GM13977 (cell line): Measurements from ENCODE around the gene WWOX.

Experiments
- DNase-seq: peaks from one replicate; pipeline ENCODE4 v3.0.0; 2012; ENCODE audit warnings: low spot score
- CTCF ChIP-seq: IDR thresholded peaks from 2 replicates; pipeline ENCODE4 v1.5.1; 2012; ENCODE audit warnings: mild to moderate bottlenecking, control low read depth; ENCODE audit not compliant: insufficient read depth; ENCODE audit errors: extremely low read depth, missing control alignments
- in situ Hi-C: fragments of 300-500 bp; cut with MboI; formaldehyde crosslinking; loops from one replicate; pipeline ENCODE4 v1.12.0; 2022; ENCODE audit warnings: low sequenced_read_pairs, low pct_unique_long_range_greater_than_20kb, mixed read lengths, inconsistent platforms; ENCODE audit not compliant: unreplicated experiment

The WWOX gene

GRCh38 chr16:78589331-78589730 is 489.9 kb downstream of the WWOX start:
- in situ Hi-C loops, result no loop called here
- no peak for TF ChIP-seq CTCF
- no peak for DNase-seq

GRCh38 chr16:78591682-78592103 is 492.2 kb downstream of the WWOX start:
- in situ Hi-C loops, result no loop called here
- DNase-seq, result no peak
- no peak for TF ChIP-seq CTCF

- in situ Hi-C loops, result no loop called here
Observed at GRCh38 chr16:78592111-78592510, 492.7 kb downstream of the WWOX start.

GRCh38 chr16:78593352-78593751 is 493.9 kb downstream of the WWOX start:
- in situ Hi-C loops, result no loop called here
- DNase-seq, result no peak
- no peak for TF ChIP-seq CTCF

More at GRCh38 chr16:78592111-78592510, 492.7 kb downstream of the WWOX start:
- no peak for TF ChIP-seq CTCF
- no peak for DNase-seq

GRCh38 chr16:78594191-78594590 is 494.7 kb downstream of the WWOX start:
- DNase-seq, result no peak
- TF ChIP-seq CTCF, result no peak
- in situ Hi-C loops, result no loop called here

- in situ Hi-C loops, result no loop called here
- TF ChIP-seq CTCF, result no peak
- no peak for DNase-seq
Observed at GRCh38 chr16:78596348-78596995, 497.0 kb downstream of the WWOX start.
